GM18861 (cell line): ENCODE measurements around the gene SYNJ2.

Source experiments
- ATAC-seq: cut with Tn5 transposase; IDR thresholded peaks from one replicate; pipeline ENCODE4 v1.9.1; 2021; ENCODE audit not compliant: unreplicated experiment

The SYNJ2 gene

GRCh38 chr6:158010591-158011477 is 29.2 kb downstream of the SYNJ2 start:
- ATAC-seq: no peak

- ATAC-seq: no peak
Observed at GRCh38 chr6:158011478-158011920, 29.8 kb downstream of the SYNJ2 start.

- ATAC-seq: no peak
Observed at GRCh38 chr6:158011980-158012566, 30.4 kb downstream of the SYNJ2 start.

GRCh38 chr6:158013904-158014504 is 32.3 kb downstream of the SYNJ2 start:
- no peak for ATAC-seq

GRCh38 chr6:158014505-158015187 is 33.0 kb downstream of the SYNJ2 start:
- no peak for ATAC-seq

- ATAC-seq: no peak
Observed at GRCh38 chr6:158015188-158015506, 33.5 kb downstream of the SYNJ2 start.

GRCh38 chr6:158016571-158017383 is 35.1 kb downstream of the SYNJ2 start:
- no peak for ATAC-seq

GRCh38 chr6:158017621-158018040 is 36.0 kb downstream of the SYNJ2 start:
- ATAC-seq: no peak

GRCh38 chr6:158018041-158018771 is 36.5 kb downstream of the SYNJ2 start:
- no peak for ATAC-seq

- no peak for ATAC-seq
Observed at GRCh38 chr6:158018851-158019361, 37.2 kb downstream of the SYNJ2 start.

- no peak for ATAC-seq
Observed at GRCh38 chr6:158019416-158019815, 37.8 kb downstream of the SYNJ2 start.

GRCh38 chr6:158020272-158020711 is 38.6 kb downstream of the SYNJ2 start:
- ATAC-seq: no peak

- ATAC-seq: no peak
Observed at GRCh38 chr6:158020811-158021210, 39.1 kb downstream of the SYNJ2 start.

- ATAC-seq: no peak
Observed at GRCh38 chr6:158021376-158021775, 39.7 kb downstream of the SYNJ2 start.

GRCh38 chr6:158021814-158022748 is 40.4 kb downstream of the SYNJ2 start:
- ATAC-seq: no peak

GRCh38 chr6:158022749-158023596 is 41.3 kb downstream of the SYNJ2 start:
- ATAC-seq: no peak

- ATAC-seq: no peak
Observed at GRCh38 chr6:158023597-158023939, 41.9 kb downstream of the SYNJ2 start.
